IPS-15b (cell line): ENCODE results near the gene PTP4A2.

ENCODE experiments used
- H3K27me3 ChIP-seq: one replicate; pipeline ENCODE4 v1.6.1; 2013; ENCODE audit warnings: low read length; ENCODE audit not compliant: control insufficient read depth, insufficient read depth
- H3K36me3 ChIP-seq: one replicate; pipeline ENCODE4 v1.6.1; 2013; ENCODE audit warnings: low read length; ENCODE audit not compliant: control insufficient read depth, insufficient read depth
- H3K4me1 ChIP-seq: one replicate; pipeline ENCODE4 v1.6.1; 2013; ENCODE audit warnings: mild to moderate bottlenecking, low read length; ENCODE audit not compliant: control insufficient read depth, insufficient read depth
- H3K4me3 ChIP-seq: one replicate; pipeline ENCODE4 v1.5.1; 2013; ENCODE audit warnings: low read depth, low read length
- H3K9ac ChIP-seq: one replicate; pipeline ENCODE4 v1.6.1; 2013; ENCODE audit warnings: low read depth, mild to moderate bottlenecking, low read length
- H3K9me3 ChIP-seq: one replicate; pipeline ENCODE4 v1.6.1; 2013; ENCODE audit warnings: mild to moderate bottlenecking, low read length; ENCODE audit not compliant: control insufficient read depth, insufficient read depth

The PTP4A2 gene

DNA sequence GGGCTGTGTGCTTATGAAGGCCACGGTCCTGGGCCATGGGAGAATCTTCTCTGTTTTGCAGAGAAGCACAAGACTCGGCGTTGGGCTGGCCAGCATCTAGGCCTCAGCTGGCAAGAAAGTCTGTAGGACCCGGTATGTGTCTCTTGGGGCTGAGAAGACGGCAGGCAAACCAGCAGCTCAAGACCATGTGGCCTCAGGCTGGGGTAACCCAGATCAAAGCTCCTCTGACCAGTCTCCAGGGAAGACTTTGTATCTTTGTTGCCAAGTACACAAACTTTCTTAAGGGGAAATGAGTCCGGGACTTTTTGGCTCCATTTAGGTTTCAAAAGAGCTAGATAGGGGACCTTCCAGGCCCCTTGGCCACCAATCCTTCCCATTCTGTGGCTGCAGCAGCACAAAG, 60.1 kb downstream of the PTP4A2 start:
- Histone ChIP-seq H3K4me1 (no peaks in the 10 kb centered on the region), H3K9ac (no peak overlapping the region), H3K36me3 (no peaks in the 10 kb centered on the region), H3K4me3 (no peak overlapping the region), H3K9me3 (no peaks in the 10 kb centered on the region), H3K27me3 (no peaks in the 10 kb centered on the region)

DNA sequence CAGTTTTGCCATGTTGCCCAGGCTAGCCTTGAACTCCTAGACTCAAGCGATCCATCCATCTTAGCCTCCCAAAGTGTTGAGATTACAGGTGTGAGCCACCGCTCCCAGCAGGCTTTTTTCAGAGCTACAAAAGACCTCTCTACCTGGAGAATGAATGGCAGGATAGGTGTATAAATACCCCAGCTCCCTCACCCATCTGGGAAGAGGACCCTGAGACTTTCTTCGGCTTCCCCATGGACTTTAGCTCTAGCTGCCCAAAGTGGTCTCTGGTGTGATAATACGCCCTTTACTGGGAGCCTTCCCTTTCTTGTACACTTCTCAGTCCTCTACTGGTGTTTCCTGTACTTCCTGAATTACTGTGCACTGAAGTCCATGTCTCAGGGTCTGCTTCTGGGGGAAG, 60.6 kb downstream of the PTP4A2 start:
- H3K9me3 ChIP-seq: no peaks in the 10 kb centered on the region
- no peaks in the 10 kb centered on the region for H3K36me3 ChIP-seq
- H3K27me3 ChIP-seq: no peaks in the 10 kb centered on the region
- H3K9ac ChIP-seq: no peak overlapping the region
- H3K4me3 ChIP-seq: no peak overlapping the region
- H3K4me1 ChIP-seq: no peaks in the 10 kb centered on the region

DNA sequence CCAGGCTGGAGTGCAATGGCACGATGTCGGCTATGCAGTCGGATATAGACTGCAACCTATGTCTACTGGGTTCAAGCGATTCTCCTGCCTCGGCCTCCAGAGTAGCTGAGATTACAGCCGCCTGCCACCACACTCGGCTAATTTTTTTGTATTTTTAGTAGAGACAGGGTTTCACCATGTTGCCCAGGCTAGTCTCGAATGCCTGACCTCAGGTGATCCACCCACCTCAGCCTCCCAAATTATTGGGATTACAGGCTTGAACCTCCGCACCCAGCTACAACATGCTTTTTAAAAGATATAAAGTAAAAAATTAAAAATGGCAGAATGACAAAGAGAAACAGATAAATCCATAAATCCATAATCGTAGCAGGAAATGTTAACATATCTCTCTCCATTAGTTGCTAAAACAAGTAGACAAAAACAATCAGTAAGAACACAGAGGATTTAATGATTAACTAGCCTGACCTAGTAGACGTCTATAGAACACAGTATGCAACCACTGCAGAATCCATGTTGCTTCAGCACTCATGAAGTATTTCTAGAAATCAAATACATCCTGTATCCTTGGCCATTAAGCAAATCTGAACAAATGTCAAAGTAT, 62.4 kb downstream of the PTP4A2 start:
- Histone ChIP-seq H3K27me3 (no peaks in the 10 kb centered on the region), H3K4me1 (no peaks in the 10 kb centered on the region), H3K4me3 (no peak overlapping the region), H3K36me3 (no peaks in the 10 kb centered on the region), H3K9me3 (no peaks in the 10 kb centered on the region), H3K9ac (no peak overlapping the region)

DNA sequence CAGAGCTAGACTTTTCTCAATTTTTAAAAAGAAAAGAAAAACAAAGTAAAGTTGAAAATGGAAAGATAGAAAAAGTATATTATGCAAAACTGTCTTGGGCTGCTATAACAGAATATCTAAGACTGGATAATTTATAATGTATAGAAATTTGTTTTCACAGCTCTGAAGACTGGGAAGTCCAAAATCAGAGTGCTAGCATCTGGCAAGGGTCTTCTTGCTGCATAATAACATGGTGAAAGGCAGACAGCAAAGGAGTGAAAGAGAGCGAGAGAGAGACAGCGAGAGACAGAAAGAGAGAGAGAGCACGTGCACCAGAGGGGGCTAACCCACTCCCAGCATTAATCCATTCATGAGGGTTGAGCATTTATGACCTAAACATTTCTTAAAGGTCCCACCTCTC, 63.2 kb downstream of the PTP4A2 start:
- Histone ChIP-seq H3K36me3 (no peaks in the 10 kb centered on the region), H3K4me3 (no peak overlapping the region), H3K4me1 (no peaks in the 10 kb centered on the region), H3K27me3 (no peaks in the 10 kb centered on the region), H3K9ac (no peak overlapping the region), H3K9me3 (no peaks in the 10 kb centered on the region)

DNA sequence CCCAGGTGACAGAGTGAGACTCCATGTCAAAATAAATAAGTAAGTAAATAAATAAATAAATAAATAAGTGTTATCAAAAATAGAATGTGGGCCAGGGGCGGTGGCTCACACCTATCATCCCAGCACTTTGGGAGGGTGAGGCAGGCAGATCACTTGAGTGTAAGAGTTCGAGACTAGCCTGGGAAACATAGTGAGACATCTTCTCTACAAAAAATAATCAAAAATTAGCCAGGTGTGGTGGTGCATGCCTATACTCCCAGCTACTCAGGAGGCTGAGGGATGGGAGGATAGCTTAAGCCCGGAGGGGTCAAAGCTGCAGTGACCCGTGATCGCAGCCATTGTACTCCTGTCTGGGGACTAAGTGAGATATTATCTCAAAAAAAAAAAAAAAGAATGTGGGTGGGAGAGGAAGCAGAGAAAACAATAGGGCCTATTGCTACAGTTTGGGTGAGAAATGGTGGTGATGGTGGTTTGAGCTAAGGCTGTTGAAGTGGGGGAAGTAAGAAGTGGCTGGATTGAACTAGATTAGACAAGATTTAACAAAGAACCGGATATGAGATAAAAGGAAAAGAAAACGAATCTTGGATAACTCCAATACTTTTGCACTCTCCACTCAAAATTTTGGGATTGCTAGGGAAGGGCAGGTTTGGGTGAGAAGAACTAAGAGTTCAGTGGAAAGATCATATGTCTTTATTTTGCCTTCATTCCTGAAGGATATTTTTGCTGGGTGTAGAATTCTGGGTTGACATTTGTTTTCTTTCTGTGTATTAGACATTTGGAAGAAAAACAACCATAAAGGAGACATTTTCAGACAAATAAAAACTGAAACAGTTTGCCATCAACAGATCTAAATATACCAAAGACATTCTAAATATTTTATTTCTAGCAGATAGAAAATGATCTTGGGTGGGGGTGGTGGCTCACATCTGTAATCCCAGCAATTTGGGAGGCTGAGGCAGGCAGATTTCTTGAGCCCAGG, 65.2 kb downstream of the PTP4A2 start:
- no peaks in the 10 kb centered on the region for H3K9me3 ChIP-seq
- H3K4me1 ChIP-seq: no peaks in the 10 kb centered on the region
- no peak overlapping the region for H3K9ac ChIP-seq
- H3K4me3 ChIP-seq: no peak overlapping the region
- no peaks in the 10 kb centered on the region for H3K36me3 ChIP-seq
- no peaks in the 10 kb centered on the region for H3K27me3 ChIP-seq

DNA sequence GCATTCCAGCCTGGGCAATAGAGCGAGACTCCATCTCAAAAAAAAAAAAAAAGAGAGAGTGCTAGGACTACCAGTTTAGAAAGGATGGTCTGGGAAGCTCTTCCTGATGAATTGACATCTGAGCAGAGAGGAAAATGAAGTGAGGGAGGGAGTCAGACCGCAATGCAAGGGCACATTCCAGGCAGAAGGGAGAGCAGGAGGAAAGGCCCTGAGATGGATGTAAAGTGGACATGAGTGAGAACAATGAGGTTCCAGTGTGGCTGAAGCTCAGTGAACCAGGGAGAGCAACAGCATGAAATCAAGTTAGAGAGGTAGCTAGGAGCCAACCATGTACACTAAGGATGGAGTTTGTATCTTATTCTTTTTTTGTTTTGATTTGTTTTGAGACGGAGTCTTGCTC, 66.5 kb downstream of the PTP4A2 start:
- H3K9ac ChIP-seq: no peak overlapping the region
- no peaks in the 10 kb centered on the region for H3K27me3 ChIP-seq
- no peaks in the 10 kb centered on the region for H3K36me3 ChIP-seq
- H3K9me3 ChIP-seq: no peaks in the 10 kb centered on the region
- H3K4me3 ChIP-seq: no peak overlapping the region
- no peaks in the 10 kb centered on the region for H3K4me1 ChIP-seq

DNA sequence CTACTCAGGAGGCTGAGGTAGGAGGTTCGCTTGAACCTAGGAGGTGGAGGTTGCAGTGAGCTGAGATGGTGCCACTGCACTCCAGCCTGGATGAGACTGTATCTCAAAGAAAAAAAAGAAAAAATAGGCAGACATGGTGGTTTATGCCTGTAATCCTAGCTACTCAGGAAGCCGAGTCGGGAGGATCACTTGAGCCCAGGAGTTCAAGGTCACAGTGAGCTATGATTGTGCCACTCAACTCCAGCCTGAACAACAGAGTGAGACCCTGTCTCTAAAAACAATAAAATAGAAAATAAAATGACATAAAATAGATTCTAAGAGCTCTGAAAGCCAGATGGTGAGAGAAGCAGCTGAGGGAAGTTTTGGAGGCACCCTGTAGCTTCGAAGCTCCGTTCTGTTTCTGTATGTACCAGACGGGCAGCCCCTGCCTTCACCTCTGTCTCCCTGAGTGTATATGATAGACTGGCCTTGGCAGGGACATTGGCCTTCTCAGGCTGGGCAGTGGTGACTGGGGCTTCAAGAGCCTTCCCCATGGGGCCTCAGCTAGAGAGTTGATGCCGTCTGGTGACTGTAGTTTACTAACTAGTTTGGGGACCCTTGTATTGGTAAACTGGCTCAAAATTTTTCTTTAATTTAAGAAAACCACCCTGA, 68.0 kb downstream of the PTP4A2 start:
- H3K4me3 ChIP-seq: no peak overlapping the region
- no peaks in the 10 kb centered on the region for H3K4me1 ChIP-seq
- no peaks in the 10 kb centered on the region for H3K36me3 ChIP-seq
- no peaks in the 10 kb centered on the region for H3K27me3 ChIP-seq
- H3K9me3 ChIP-seq: no peaks in the 10 kb centered on the region
- no peak overlapping the region for H3K9ac ChIP-seq

DNA sequence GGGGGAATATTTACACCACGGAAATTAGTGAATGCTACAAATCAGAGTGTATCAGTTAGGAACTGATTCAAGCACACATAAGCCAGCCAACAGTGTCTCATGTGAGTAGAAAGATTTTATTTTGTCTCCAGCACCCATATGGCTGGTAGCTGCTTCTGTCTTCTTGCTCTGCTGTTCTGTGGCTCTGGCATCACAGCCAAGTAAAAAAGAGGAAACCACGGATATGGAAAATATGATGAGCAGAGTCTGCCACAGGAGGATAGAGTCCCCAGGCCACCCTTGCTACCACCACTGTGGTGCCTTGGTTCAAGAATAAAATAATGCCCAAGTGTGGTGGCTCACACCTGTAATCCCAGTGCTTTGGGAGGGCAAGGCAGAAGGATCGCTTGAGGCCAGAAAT, 68.7 kb downstream of the PTP4A2 start:
- Histone ChIP-seq H3K4me3 (no peak overlapping the region), H3K9ac (no peak overlapping the region), H3K27me3 (no peaks in the 10 kb centered on the region), H3K9me3 (no peaks in the 10 kb centered on the region), H3K4me1 (no peaks in the 10 kb centered on the region), H3K36me3 (no peaks in the 10 kb centered on the region)

DNA sequence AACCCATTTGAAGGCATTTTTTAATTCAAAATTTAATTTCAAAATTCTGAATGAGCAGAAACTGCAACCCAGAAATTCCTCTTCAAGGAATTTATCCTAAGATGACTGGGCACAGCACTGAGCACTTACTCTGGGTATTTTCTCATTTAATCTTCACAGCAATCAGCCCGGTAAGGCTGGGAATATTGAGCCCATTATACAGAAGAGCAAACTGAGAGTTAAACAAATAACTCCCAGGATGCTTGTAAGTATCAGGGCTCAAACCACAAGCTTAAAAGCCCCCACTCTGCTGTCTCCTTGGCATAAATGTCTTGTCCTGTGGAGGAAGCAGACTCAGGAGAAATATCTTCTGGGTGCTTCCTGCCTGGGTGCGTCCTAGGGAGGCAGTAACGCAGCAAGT, 69.3 kb downstream of the PTP4A2 start:
- H3K36me3 ChIP-seq: no peaks in the 10 kb centered on the region
- H3K4me3 ChIP-seq: no peak overlapping the region
- no peaks in the 10 kb centered on the region for H3K9me3 ChIP-seq
- no peaks in the 10 kb centered on the region for H3K4me1 ChIP-seq
- H3K27me3 ChIP-seq: no peaks in the 10 kb centered on the region
- H3K9ac ChIP-seq: no peak overlapping the region

DNA sequence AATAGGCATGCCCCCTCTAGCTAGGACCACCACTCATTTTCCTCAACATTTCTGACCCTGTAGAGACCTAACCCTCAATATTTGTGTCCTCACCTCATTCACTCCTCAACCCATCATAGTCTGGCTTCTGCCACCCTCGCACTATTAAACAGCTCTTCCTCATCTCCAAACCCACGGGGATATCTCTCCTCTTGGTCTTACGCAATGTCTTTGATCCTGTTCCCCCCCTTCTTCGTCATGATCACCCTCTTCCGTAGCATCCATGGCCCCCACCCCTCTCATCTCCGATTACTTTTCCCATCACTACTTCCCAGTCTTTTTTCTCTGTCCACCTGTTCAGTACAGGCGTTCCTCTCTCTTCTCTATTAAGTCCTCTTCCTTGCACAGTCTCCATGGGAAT, 70.6 kb downstream of the PTP4A2 start:
- Histone ChIP-seq H3K4me1 (no peaks in the 10 kb centered on the region), H3K9me3 (no peaks in the 10 kb centered on the region), H3K36me3 (no peaks in the 10 kb centered on the region), H3K4me3 (no peak overlapping the region), H3K9ac (no peak overlapping the region), H3K27me3 (no peaks in the 10 kb centered on the region)

DNA sequence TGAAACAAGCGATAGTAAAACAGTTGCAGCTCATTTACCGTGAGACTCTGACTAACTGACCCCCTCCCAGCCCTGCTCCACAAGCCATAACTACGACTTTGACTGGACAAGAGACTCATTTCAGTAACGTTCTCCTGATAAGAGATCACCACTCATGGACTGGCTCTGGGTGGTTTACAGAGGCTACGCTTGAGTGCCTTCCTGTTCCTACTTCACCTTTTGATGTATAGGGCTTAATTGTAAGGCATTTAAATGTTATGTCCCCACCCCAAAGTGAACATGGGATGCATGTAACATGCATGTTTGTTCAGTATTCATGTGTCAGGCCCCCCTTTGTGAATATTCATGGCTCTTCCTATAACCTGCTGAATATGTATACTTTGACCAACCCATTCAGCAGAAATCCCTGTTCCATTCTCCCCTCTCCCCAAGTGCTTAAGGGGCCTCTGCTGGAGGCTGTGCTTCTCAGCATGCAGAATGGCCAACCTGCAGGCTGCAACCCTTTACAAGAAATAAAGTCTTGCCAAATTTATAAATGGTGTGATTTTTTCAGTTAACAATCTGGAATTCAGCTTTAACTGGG, 71.6 kb downstream of the PTP4A2 start:
- no peaks in the 10 kb centered on the region for H3K36me3 ChIP-seq
- H3K9me3 ChIP-seq: no peaks in the 10 kb centered on the region
- H3K4me3 ChIP-seq: no peak overlapping the region
- no peaks in the 10 kb centered on the region for H3K4me1 ChIP-seq
- H3K27me3 ChIP-seq: no peaks in the 10 kb centered on the region
- H3K9ac ChIP-seq: no peak overlapping the region
